HCT116 (cell line): Measurements from ENCODE around the gene INAVA. TPM values are rescaled to one million over a fixed set of nuclear protein-coding genes. Genes with fewer than 3 reads are reported as not detected.

Experiments
- ATAC-seq: fragments of 200-7000 bp; cut with Tn5 transposase; 2 replicates; pipeline ENCODE4 v1.9.1; 2020; ENCODE audit warnings: mild to moderate bottlenecking, moderate library complexity
- BruUV-seq: library from RNA; stranded (reverse); fragments of 400-500 nt; replicated peaks from 2 replicates; lab custom pipeline; 2021; lab: Mats Ljungman, UMichigan
- CTCF ChIA-PET: fragments of 300-600 bp; sonication (Branson Sonifier 250); formaldehyde crosslinking; loops from one replicate; lab custom pipeline; 2021; ENCODE audit warnings: antibody characterized with exemption; lab: Charles Lee
- POLR2A ChIA-PET: fragments of 300-600, 350-600 bp; sonication (Branson Sonifier 250); formaldehyde crosslinking; loops from one replicate; lab custom pipeline; 2021; ENCODE audit warnings: antibody characterized with exemption; lab: Charles Lee
- RAD21 ChIA-PET, 2 experiments: fragments of 300-600 bp; sonication (Branson Sonifier 250); formaldehyde crosslinking; loops; one replicate each; lab custom pipeline; 2023; ENCODE audit warnings: low total read pairs in 2 of 2; ENCODE audit not compliant: uncharacterized antibody in 2 of 2, unreplicated experiment in 2 of 2, low non-redundant PET in 1 of 2; lab: Charles Lee
- DNase-seq: peaks from one replicate; pipeline ENCODE4 v3.0.0-alpha.2; 2010; ENCODE audit warnings: low read depth, low spot score
- H2AFZ ChIP-seq: fragments of 200-600 bp; shearing (Covaris generic), sonication (generic); 2 replicates; pipeline ENCODE4 v1.6.1; 2017; ENCODE audit warnings: low read depth, mixed run types, mixed read lengths, antibody characterized with exemption, low read length; ENCODE audit not compliant: poor library complexity, severe bottlenecking
- H3K27ac ChIP-seq: 2 replicates; pipeline ENCODE4 v1.5.1; 2012; ENCODE audit warnings: low read depth, low read length
- H3K27me3 ChIP-seq: fragments of 200-600 bp; sonication (generic); 2 replicates; pipeline ENCODE4 v1.6.1; 2016; ENCODE audit warnings: mixed run types, low read length, mixed read lengths; ENCODE audit not compliant: insufficient read depth
- H3K36me3 ChIP-seq, 2 experiments: fragments of 200-500 bp in 1 of 2; fragments of 200-600 bp in 1 of 2; sonication (Bioruptor generic) in 1 of 2; sonication (generic) in 1 of 2; 2 replicates each; pipeline versions ENCODE4 v1.5.1 to v1.6.1; 2014 to 2016; ENCODE audit warnings: low read length in 2 of 2, inconsistent platforms in 1 of 2, mixed read lengths in 1 of 2, mixed run types in 1 of 2; ENCODE audit not compliant: insufficient read depth in 2 of 2, control insufficient read depth in 1 of 2
- H3K4me1 ChIP-seq, 2 experiments: fragments of 200-600 bp in 1 of 2; sonication (generic) in 1 of 2; 2 replicates each; pipeline versions ENCODE4 v1.5.1 to v1.6.1; 2012 to 2017; ENCODE audit warnings: low read length in 2 of 2, inconsistent platforms in 1 of 2, mild to moderate bottlenecking in 1 of 2, mixed read lengths in 1 of 2, mixed run types in 1 of 2, moderate library complexity in 1 of 2; ENCODE audit not compliant: insufficient read depth in 2 of 2, control insufficient read depth in 1 of 2
- H3K4me2 ChIP-seq: fragments of 200-600 bp; sonication (generic); 2 replicates; pipeline ENCODE4 v1.6.1; 2017; ENCODE audit warnings: mixed run types, low read length, mixed read lengths
- H3K4me3 ChIP-seq, 2 experiments: fragments of 200-600 bp in 1 of 2; sonication (generic) in 1 of 2; replicated peaks in 1 of 2; 2 replicates each; pipeline ENCODE4 v1.5.1; 2011 to 2016; ENCODE audit warnings: low read length in 2 of 2, control low read depth in 1 of 2, low read depth in 1 of 2, mild to moderate bottlenecking in 1 of 2, mixed read lengths in 1 of 2, mixed run types in 1 of 2
- H3K79me2 ChIP-seq: fragments of 200-600 bp; sonication (generic); 2 replicates; pipeline ENCODE4 v1.6.1; 2017; ENCODE audit warnings: mild to moderate bottlenecking, mixed run types, low read length, moderate library complexity, mixed read lengths; ENCODE audit not compliant: insufficient read depth
- H3K9ac ChIP-seq: fragments of 200-600 bp; sonication (generic); 2 replicates; pipeline ENCODE4 v1.6.1; 2016; ENCODE audit warnings: low read length, mixed read lengths
- H3K9me2 ChIP-seq: fragments of 200-600 bp; sonication (generic), shearing (Covaris generic); 2 replicates; pipeline ENCODE4 v1.6.1; 2017; ENCODE audit warnings: mixed run types, mild to moderate bottlenecking, moderate library complexity; ENCODE audit not compliant: insufficient read depth
- H3K9me3 ChIP-seq, 2 experiments: fragments of 200-500 bp in 1 of 2; fragments of 200-600 bp in 1 of 2; sonication (Bioruptor generic) in 1 of 2; sonication (generic) in 1 of 2; 2 replicates each; pipeline ENCODE4 v1.6.1; 2014 to 2017; ENCODE audit warnings: low read length in 2 of 2, mixed read lengths in 2 of 2, inconsistent platforms in 1 of 2, low read depth in 1 of 2, mild to moderate bottlenecking in 1 of 2, mixed run types in 1 of 2, moderate library complexity in 1 of 2; ENCODE audit not compliant: control insufficient read depth in 1 of 2, insufficient read depth in 1 of 2
- H4K20me1 ChIP-seq: fragments of 200-600 bp; sonication (generic), shearing (Covaris generic); 2 replicates; pipeline ENCODE4 v1.6.1; 2017; ENCODE audit warnings: mixed run types, mild to moderate bottlenecking, moderate library complexity; ENCODE audit not compliant: insufficient read depth
- ATF3 ChIP-seq: IDR thresholded peaks from 2 replicates; pipeline ENCODE4 v1.6.1; 2012
- CEBPB ChIP-seq: IDR thresholded peaks from 2 replicates; pipeline ENCODE4 v1.6.1; 2012; ENCODE audit warnings: low read depth
- EZH2 ChIP-seq: fragments of 200-600 bp; sonication (generic); IDR thresholded peaks from 2 replicates; pipeline ENCODE4 v1.6.1; 2017; ENCODE audit warnings: antibody characterized with exemption, mixed run types
- EZH2phosphoT487 ChIP-seq: fragments of 200-600 bp; IDR thresholded peaks from 2 replicates; pipeline ENCODE4 v1.6.1; 2018; ENCODE audit warnings: antibody characterized with exemption, borderline replicate concordance
- JUND ChIP-seq: IDR thresholded peaks from 2 replicates; pipeline ENCODE4 v1.6.1; 2012
- MAX ChIP-seq: IDR thresholded peaks from 2 replicates; pipeline ENCODE4 v1.6.1; 2012
- POLR2AphosphoS5 ChIP-seq: IDR thresholded peaks from 2 replicates; pipeline ENCODE4 v1.6.1; 2011; ENCODE audit warnings: mild to moderate bottlenecking, low read depth, low read length, moderate library complexity
- RAD21 ChIP-seq: IDR thresholded peaks from 2 replicates; pipeline ENCODE4 v1.6.1; 2012; ENCODE audit warnings: low read depth, mild to moderate bottlenecking
- REST ChIP-seq: IDR thresholded peaks from 2 replicates; pipeline ENCODE4 v1.6.1; 2012; ENCODE audit warnings: low read depth
- SIN3A ChIP-seq: IDR thresholded peaks from 2 replicates; pipeline ENCODE4 v1.6.1; 2012; ENCODE audit warnings: low read depth
- SRF ChIP-seq: IDR thresholded peaks from 2 replicates; pipeline ENCODE4 v1.6.1; 2012; ENCODE audit warnings: low read depth
- ZBTB33 ChIP-seq: IDR thresholded peaks from 2 replicates; pipeline ENCODE4 v1.6.1; 2011; ENCODE audit warnings: mild to moderate bottlenecking, low read length, moderate library complexity; ENCODE audit not compliant: insufficient replicate concordance; ENCODE audit errors: extremely low read depth
- ZFX ChIP-seq: fragments of 450-650 bp; IDR thresholded peaks from 2 replicates; pipeline ENCODE4 v1.6.1; 2017
- ZNF274 ChIP-seq: fragments of 200-500 bp; sonication (Bioruptor generic); IDR thresholded peaks from 2 replicates; pipeline ENCODE4 v1.6.1; 2014; ENCODE audit warnings: mild to moderate bottlenecking, low read depth, low read length, inconsistent platforms
- intact Hi-C: fragments of 100-400 bp; cut with micrococcal nuclease; formaldehyde crosslinking; loops from 2 replicates; pipeline ENCODE4 v1.10.0; 2022
- total RNA-seq: library from RNA; stranded (reverse); gene quantifications from one replicate; pipeline ENCODE4 v1.2.1, GENCODE V29; 2021; ENCODE audit not compliant: unreplicated experiment

The INAVA gene
- total RNA-seq, 1 experiment from 2014 or later: 18.8 TPM

- H3K79me2 ChIP-seq: no peaks in the 10 kb centered on the region
- H2AFZ ChIP-seq: no peak overlapping the region
- intact Hi-C loops: no loop called here
- no TSS peak for BruUV-seq
- CTCF ChIA-PET: no interaction called here
- H3K27ac ChIP-seq: no peak overlapping the region
- no peak overlapping the region for H3K4me2 ChIP-seq
- no peak for TF ChIP-seq EZH2
- no peak for TF ChIP-seq RAD21
- TF ChIP-seq ATF3: no peak
- no peak for TF ChIP-seq ZFX
- TF ChIP-seq JUND: no peak
- TF ChIP-seq EZH2phosphoT487: no peak
- TF ChIP-seq POLR2AphosphoS5: no peak
- no peak for TF ChIP-seq SRF
- TF ChIP-seq, all 23 proteins: peak for 0
- no peak for ATAC-seq
- Histone ChIP-seq H3K9ac (no peak overlapping the region), H3K4me3 (no peak overlapping the region), H3K9me3 (no peaks in the 10 kb centered on the region), H3K36me3 (no peaks in the 10 kb centered on the region), H3K27me3 (peaks cover 10% of the 10 kb centered on the region; the same call in 1 of the 2 replicates), H3K4me1 (no peaks in the 10 kb centered on the region), H4K20me1 (no peaks in the 10 kb centered on the region), H3K9me2 (no peaks in the 10 kb centered on the region)
- DNase-seq: no peak
- POLR2A ChIA-PET: no interaction called here
- RAD21 ChIA-PET: no interaction called here
These were observed 21.5 kb upstream of the INAVA start for GRCh38 chr1:200873116-200873670.

- Histone ChIP-seq H3K9me3 (no peaks in the 10 kb centered on the region), H4K20me1 (no peaks in the 10 kb centered on the region), H3K4me3 (no peak overlapping the region), H3K9ac (no peak overlapping the region), H3K36me3 (no peaks in the 10 kb centered on the region), H3K27ac (no peak overlapping the region), H3K4me2 (no peak overlapping the region), H2AFZ (no peak overlapping the region), H3K9me2 (no peaks in the 10 kb centered on the region), H3K27me3 (peaks cover 10% of the 10 kb centered on the region; the same call in 1 of the 2 replicates), H3K79me2 (no peaks in the 10 kb centered on the region), H3K4me1 (no peaks in the 10 kb centered on the region)
- no peak for ATAC-seq
- ChIA-PET CTCF (no interaction called here), POLR2A (no interaction called here), RAD21 (no interaction called here)
- no peak for DNase-seq
- intact Hi-C loops: no loop called here
- no TSS peak for BruUV-seq
- TF ChIP-seq RAD21 (no peak), ZBTB33 (no peak), REST (no peak), CEBPB (no peak), ZNF274 (no peak), MAX (no peak), JUND (no peak), SIN3A (no peak)
These were observed 20.9 kb upstream of the INAVA start for GRCh38 chr1:200873671-200874397.
